Transverse colon (tissue), 4 donors: ENCODE data around the gene MESP1. TPM values are rescaled to one million over a fixed set of nuclear protein-coding genes. Genes with fewer than 3 reads are reported as not detected.

Experiments used
- DNase-seq: peaks from one replicate; pipeline ENCODE4 v3.0.0-alpha.2; 2019
- H3K27ac ChIP-seq, 4 donors: fragments of 200-600 bp; sonication (generic); 2 replicates each; pipeline ENCODE4 v1.5.1; 2016 to 2018; ENCODE audit warnings: inconsistent platforms in 4 of 4
- H3K27me3 ChIP-seq: fragments of 200-600 bp; sonication (generic); 2 replicates; pipeline ENCODE4 v1.5.1; 2017; ENCODE audit warnings: inconsistent platforms
- H3K36me3 ChIP-seq, 4 donors: fragments of 200-600 bp; sonication (generic); 2 replicates each; pipeline ENCODE4 v1.5.1; 2017 to 2019; ENCODE audit warnings: inconsistent platforms in 4 of 4
- H3K4me1 ChIP-seq, 4 donors: fragments of 200-600 bp; sonication (generic); 2 replicates each; pipeline ENCODE4 v1.5.1; 2017 to 2020; ENCODE audit warnings: inconsistent platforms in 4 of 4
- H3K4me3 ChIP-seq, 4 donors: fragments of 200-600 bp; sonication (generic); 1 replicate in 1 of 4; 2 replicates in 3 of 4; pipeline versions ENCODE4 v1.5.1 to v1.6.1; 2017 to 2019; ENCODE audit warnings: inconsistent platforms in 4 of 4
- H3K9me3 ChIP-seq, 2 donors: fragments of 200-600 bp; sonication (generic); 2 replicates each; pipeline ENCODE4 v1.5.1; 2017 to 2019; ENCODE audit warnings: inconsistent platforms in 2 of 2
- CTCF ChIP-seq, 5 experiments: fragments of 200-600 bp in 3 of 5; fragments of 450-650 bp in 2 of 5; sonication (generic) in 3 of 5; IDR thresholded peaks; 1 replicate in 2 of 5; 2 replicates in 3 of 5; pipeline ENCODE4 v1.5.1; 2016 to 2017; ENCODE audit warnings: antibody characterized with exemption in 5 of 5, inconsistent platforms in 3 of 5, mild to moderate bottlenecking in 2 of 5, moderate library complexity in 1 of 5
- EP300 ChIP-seq: sonication (generic); formaldehyde crosslinking; IDR thresholded peaks from one replicate; pipeline ENCODE4 v1.6.1; 2017; ENCODE audit warnings: antibody characterized with exemption, low read depth
- POLR2A ChIP-seq: fragments of 450-650 bp; IDR thresholded peaks from one replicate; pipeline ENCODE4 v1.6.1; 2016; ENCODE audit warnings: antibody characterized with exemption, mild to moderate bottlenecking, moderate library complexity
- POLR2AphosphoS5 ChIP-seq, 3 donors: sonication (generic); formaldehyde crosslinking; IDR thresholded peaks; one replicate each; pipeline ENCODE4 v1.6.1; 2016; ENCODE audit warnings: antibody characterized with exemption in 3 of 3
- WGBS, 2 donors: methylation state at CpG; one replicate each; pipeline ENCODE4 v1.1.5; 2018; ENCODE audit warnings: low coverage in 1 of 2; 5-methylcytosine and 5-hydroxymethylcytosine counted together
- in situ Hi-C, 4 donors: fragments of 200-750 bp; cut with MboI; loops; one replicate each; pipeline versions ENCODE4 v1.15.0 to v1.15.1; 2017; ENCODE audit warnings: low sequenced_read_pairs in 3 of 4, low pct_ligation_motif_present in 1 of 4, low pct_unique_long_range_greater_than_20kb in 1 of 4
- intact Hi-C: fragments of 100-400 bp; cut with DNase I; formaldehyde crosslinking; loops from one replicate; pipeline ENCODE4 v1.15.1; 2023; ENCODE audit warnings: low total_unique reads
- total RNA-seq, 4 donors: library from RNA; depleted of rRNA; stranded (reverse); fragments of >200 nt; gene quantifications; one replicate each; pipeline ENCODE4 v1.1.0, GENCODE V29; 2016

Gene MESP1
- total RNA-seq, 4 donors from 2014 or later: 8.6 to 13.5 (median 12.5) TPM

GRCh38 chr15:89769366-89769765 is 18.3 kb upstream of the MESP1 start:
- H3K4me1 ChIP-seq: peaks cover 0 to 13% (median 6%) of the 10 kb centered on the region in 4 donors
- no peak overlapping the region for H3K4me3 ChIP-seq
- H3K36me3 ChIP-seq: no peaks in the 10 kb centered on the region
- no peak for DNase-seq
- H3K9me3 ChIP-seq: no peaks in the 10 kb centered on the region
- H3K27ac ChIP-seq: no peak overlapping the region
- TF ChIP-seq POLR2AphosphoS5 (IDR thresholded peaks at IDR 0.05) (no peak), EP300 (no peak), CTCF (IDR thresholded peaks at IDR 0.05) (no peak), POLR2A (no peak)
- in situ Hi-C loops: loop anchor here in 2 of 4 donors (25.0 kb wide), 1 partner anchor 318 kb away; no protein-coding TSS in a partner anchor
- intact Hi-C loops: no loop called here
- no peaks in the 10 kb centered on the region for H3K27me3 ChIP-seq
- WGBS, 2 donors: 88 to 89% methylated on average over 3 of the region's 3 CpGs

- no peaks in the 10 kb centered on the region for H3K36me3 ChIP-seq
- 42 to 59% methylated on average over 4 to 7 of the region's 7 CpGs for WGBS, 2 donors
- no peak overlapping the region for H3K27ac ChIP-seq
- H3K9me3 ChIP-seq: no peaks in the 10 kb centered on the region
- peaks cover 0 to 13% (median 6%) of the 10 kb centered on the region in 4 donors for H3K4me1 ChIP-seq
- H3K27me3 ChIP-seq: no peaks in the 10 kb centered on the region
- intact Hi-C loops: no loop called here
- H3K4me3 ChIP-seq: no peak overlapping the region
- in situ Hi-C loops: loop anchor here in 2 of 4 donors (25.0 kb wide), 1 partner anchor 319 kb away; no protein-coding TSS in a partner anchor
- peak; percentile 46 for DNase-seq
- no peak for TF ChIP-seq CTCF (IDR thresholded peaks at IDR 0.05)
- no peak for TF ChIP-seq EP300
- TF ChIP-seq POLR2A: no peak
- no peak for TF ChIP-seq POLR2AphosphoS5 (IDR thresholded peaks at IDR 0.05)
Measured at GRCh38 chr15:89768071-89768500, 17.0 kb upstream of the MESP1 start.

GRCh38 chr15:89767411-89767915 is 16.4 kb upstream of the MESP1 start:
- intact Hi-C loops: no loop called here
- TF ChIP-seq EP300: no peak
- TF ChIP-seq POLR2A: no peak
- no peak for TF ChIP-seq CTCF (IDR thresholded peaks at IDR 0.05)
- no peak for TF ChIP-seq POLR2AphosphoS5 (IDR thresholded peaks at IDR 0.05)
- no peak overlapping the region for H3K4me3 ChIP-seq
- 59% methylated on average over 7 of the region's 8 CpGs; no CpG with 5 or more reads in 1 of the 2 donors for WGBS, 2 donors
- no peak overlapping the region for H3K27ac ChIP-seq
- H3K4me1 ChIP-seq: peaks cover 0 to 16% (median 8%) of the 10 kb centered on the region in 4 donors
- in situ Hi-C loops: loop anchor here in 2 of 4 donors (25.0 kb wide), 1 partner anchor 320 kb away; no protein-coding TSS in a partner anchor
- H3K36me3 ChIP-seq: no peaks in the 10 kb centered on the region
- no peaks in the 10 kb centered on the region for H3K9me3 ChIP-seq
- H3K27me3 ChIP-seq: no peaks in the 10 kb centered on the region
- no peak for DNase-seq

GRCh38 chr15:89766357-89767311 is 15.6 kb upstream of the MESP1 start:
- no peak for DNase-seq
- no peak for TF ChIP-seq POLR2A
- no peak for TF ChIP-seq EP300
- TF ChIP-seq POLR2AphosphoS5 (IDR thresholded peaks at IDR 0.05): no peak
- TF ChIP-seq CTCF (IDR thresholded peaks at IDR 0.05): no peak
- H3K9me3 ChIP-seq: no peaks in the 10 kb centered on the region
- no peaks in the 10 kb centered on the region for H3K36me3 ChIP-seq
- H3K27ac ChIP-seq: no peak overlapping the region
- in situ Hi-C loops (loop anchor here in 2 of 4 donors (25.0 kb wide), 1 partner anchor 321 kb away; no protein-coding TSS in a partner anchor), intact Hi-C loops (no loop called here)
- H3K4me1 ChIP-seq: peaks cover 0 to 25% (median 16%) of the 10 kb centered on the region in 4 donors
- H3K27me3 ChIP-seq: no peaks in the 10 kb centered on the region
- no peak overlapping the region for H3K4me3 ChIP-seq
- 81 to 92% methylated on average over 5 to 16 of the region's 16 CpGs for WGBS, 2 donors
